ENCODE results near the gene ENTREP1. TPM values are rescaled to one million over a fixed set of nuclear protein-coding genes. Genes with fewer than 3 reads are reported as not detected.

The ENTREP1 gene
- total and polyA plus RNA-seq, 2 donors (not counting 1 experiment from before 2014, with no cell fraction given), result not detected

- CTCF ChIA-PET, result interaction anchor here (0.8 kb wide), 1 partner anchor 9 kb away, joined by 3 read pairs; no protein-coding TSS in a partner anchor
- ATAC-seq (ENCODE audit: low read depth) (no peak), DNase-seq (no peak)
- no peaks in the 10 kb centered on the region for H3K79me2 ChIP-seq (ENCODE audit: control insufficient read depth, insufficient read depth, low read length)
- no peak overlapping the region for H3K4me2 ChIP-seq (replicated peaks; ENCODE audit: low read depth, low read length, poor library complexity, severe bottlenecking)
- H3K27me3 ChIP-seq (replicated peaks in 1 of 4; ENCODE audit: control extremely low read depth in 1 of 4, control insufficient read depth in 3 of 4, insufficient read depth in 4 of 4, low read length in 3 of 4), result peaks cover 0 to 11% (median 0%) of the 10 kb centered on the region in 4 experiments
- no peak overlapping the region for H2AFZ ChIP-seq (ENCODE audit: insufficient read depth, low read depth, low read length, poor library complexity, severe bottlenecking)
- Mint-ChIP-seq H3K4me1 (no peaks in the 10 kb centered on the region), H3K9me3 (ENCODE audit: insufficient read depth) (no peaks in the 10 kb centered on the region), H3K27ac (no peak overlapping the region), H3K4me3 (no peak overlapping the region), H3K27me3 (peaks cover 18% of the 10 kb centered on the region)
- H3K27ac ChIP-seq (ENCODE audit: low read length in 2 of 2), result no peak overlapping the region
- no peak overlapping the region for H3K4me3 ChIP-seq (ENCODE audit: control extremely low read depth in 1 of 5, extremely low read depth in 1 of 5, insufficient read depth in 1 of 5, low read depth in 2 of 5, low read length in 4 of 5)
- no peaks in the 10 kb centered on the region for H3K9me3 ChIP-seq (ENCODE audit: control extremely low read depth in 1 of 3, control insufficient read depth in 2 of 3, insufficient read depth in 1 of 3, low read length in 2 of 3)
- TF ChIP-seq EZH2 (IDR thresholded peaks at IDR 0.05; ENCODE audit: borderline replicate concordance, insufficient read depth, low read depth, low read length, poor library complexity, severe bottlenecking), result no peak
- no peak for TF ChIP-seq CTCF (IDR thresholded peaks at IDR 0.05)
- H4K20me1 ChIP-seq (ENCODE audit: control insufficient read depth, insufficient read depth, low read length, poor library complexity, severe bottlenecking), result no peaks in the 10 kb centered on the region
- no CpG with 5 or more reads among the region's 3 CpGs for WGBS (ENCODE audit: insufficient coverage)
- H3K36me3 ChIP-seq (replicated peaks in 1 of 2; ENCODE audit: control extremely low read depth in 1 of 2, control insufficient read depth in 1 of 2, extremely low read depth in 1 of 2, insufficient read depth in 2 of 2, low read length in 1 of 2), result no peaks in the 10 kb centered on the region
- intact Hi-C loops (cut with micrococcal nuclease), result no loop called here
- H3K9ac ChIP-seq (ENCODE audit: low read length), result no peak overlapping the region
- H3K4me1 ChIP-seq (ENCODE audit: control insufficient read depth in 2 of 2, insufficient read depth in 2 of 2, low read length in 2 of 2), result no peaks in the 10 kb centered on the region
- POLR2A ChIA-PET, result no interaction called here
Measured at GRCh38 chr9:69331444-69331843, 6.4 kb downstream of the ENTREP1 start.

- H4K20me1 ChIP-seq (ENCODE audit: control insufficient read depth, insufficient read depth, low read length, poor library complexity, severe bottlenecking), result no peaks in the 10 kb centered on the region
- intact Hi-C loops (cut with micrococcal nuclease), result no loop called here
- TF ChIP-seq EZH2 (IDR thresholded peaks at IDR 0.05; ENCODE audit: borderline replicate concordance, insufficient read depth, low read depth, low read length, poor library complexity, severe bottlenecking), result no peak
- TF ChIP-seq CTCF (IDR thresholded peaks at IDR 0.05), result no peak
- ChIA-PET CTCF (no interaction called here), POLR2A (no interaction called here)
- Mint-ChIP-seq H3K4me3 (no peak overlapping the region), H3K4me1 (no peaks in the 10 kb centered on the region), H3K27me3 (peaks cover 14% of the 10 kb centered on the region), H3K9me3 (ENCODE audit: insufficient read depth) (no peaks in the 10 kb centered on the region), H3K27ac (no peak overlapping the region)
- ATAC-seq (ENCODE audit: low read depth) (no peak), DNase-seq (no peak)
- WGBS (ENCODE audit: insufficient coverage), result 100% methylated on average over 2 of the region's 5 CpGs
- no peaks in the 10 kb centered on the region for H3K9me3 ChIP-seq (ENCODE audit: control extremely low read depth in 1 of 3, control insufficient read depth in 2 of 3, insufficient read depth in 1 of 3, low read length in 2 of 3)
- no peaks in the 10 kb centered on the region for H3K36me3 ChIP-seq (replicated peaks in 1 of 2; ENCODE audit: control extremely low read depth in 1 of 2, control insufficient read depth in 1 of 2, extremely low read depth in 1 of 2, insufficient read depth in 2 of 2, low read length in 1 of 2)
- no peaks in the 10 kb centered on the region for H3K4me1 ChIP-seq (ENCODE audit: control insufficient read depth in 2 of 2, insufficient read depth in 2 of 2, low read length in 2 of 2)
- no peak overlapping the region for H3K9ac ChIP-seq (ENCODE audit: low read length)
- no peak overlapping the region for H3K4me2 ChIP-seq (replicated peaks; ENCODE audit: low read depth, low read length, poor library complexity, severe bottlenecking)
- peaks cover 0 to 8% (median 0%) of the 10 kb centered on the region in 4 experiments for H3K27me3 ChIP-seq (replicated peaks in 1 of 4; ENCODE audit: control extremely low read depth in 1 of 4, control insufficient read depth in 3 of 4, insufficient read depth in 4 of 4, low read length in 3 of 4)
- no peak overlapping the region for H3K27ac ChIP-seq (ENCODE audit: low read length in 2 of 2)
- no peak overlapping the region for H3K4me3 ChIP-seq (ENCODE audit: control extremely low read depth in 1 of 5, extremely low read depth in 1 of 5, insufficient read depth in 1 of 5, low read depth in 2 of 5, low read length in 4 of 5)
- H2AFZ ChIP-seq (ENCODE audit: insufficient read depth, low read depth, low read length, poor library complexity, severe bottlenecking), result no peak overlapping the region
- no peaks in the 10 kb centered on the region for H3K79me2 ChIP-seq (ENCODE audit: control insufficient read depth, insufficient read depth, low read length)
Measured at GRCh38 chr9:69332067-69332685, 7.2 kb downstream of the ENTREP1 start.
